Right lobe of liver (tissue), 6 donors: Measurements from ENCODE around the gene WDFY4. TPM values are rescaled to one million over a fixed set of nuclear protein-coding genes. Genes with fewer than 3 reads are reported as not detected.

Experiments used
- ATAC-seq, 4 donors: fragments of 200-7000 bp; cut with Tn5 transposase; one replicate each; pipeline ENCODE4 v1.9.1; 2020; ENCODE audit warnings: mild to moderate bottlenecking in 4 of 4, moderate library complexity in 4 of 4
- DNase-seq, 3 donors: peaks; one replicate each; pipeline ENCODE4 v3.0.0-alpha.2; 2020
- H3K27ac ChIP-seq, 3 donors: fragments of 200-600 bp; one replicate each; pipeline ENCODE4 v1.8.0; 2022
- H3K27me3 ChIP-seq, 2 donors: fragments of 200-600 bp; one replicate each; pipeline ENCODE4 v1.8.0; 2022
- H3K36me3 ChIP-seq, 4 donors: fragments of 200-600 bp; sonication (generic) in 1 of 4; one replicate each; pipeline versions ENCODE4 v1.5.1 to v1.8.0; 2017 to 2022; ENCODE audit warnings: control low read depth in 1 of 4
- H3K4me1 ChIP-seq, 4 donors: fragments of 200-600 bp; sonication (generic) in 1 of 4; one replicate each; pipeline versions ENCODE4 v1.5.1 to v1.8.0; 2017 to 2022; ENCODE audit warnings: control low read depth in 1 of 4
- H3K4me3 ChIP-seq, 3 donors: fragments of 200-600 bp; one replicate each; pipeline ENCODE4 v1.8.0; 2022
- H3K9me3 ChIP-seq, 4 donors: fragments of 200-600 bp; sonication (generic) in 1 of 4; one replicate each; pipeline versions ENCODE4 v1.5.1 to v1.8.0; 2017 to 2022; ENCODE audit warnings: control low read depth in 1 of 4
- CTCF ChIP-seq, 4 donors: fragments of 200-600 bp in 3 of 4; fragments of 450-650 bp in 1 of 4; IDR thresholded peaks; one replicate each; pipeline versions ENCODE4 v1.5.1 to v1.8.0; 2016 to 2022; ENCODE audit warnings: antibody characterized with exemption in 4 of 4, mild to moderate bottlenecking in 2 of 4
- POLR2A ChIP-seq: fragments of 450-650 bp; IDR thresholded peaks from one replicate; pipeline ENCODE4 v1.6.1; 2017; ENCODE audit warnings: antibody characterized with exemption, mild to moderate bottlenecking
- WGBS: methylation state at CpG from one replicate; pipeline ENCODE4 v1.1.6; 2018; ENCODE audit warnings: low coverage, low lambda C conversion rate; ENCODE audit not compliant: insufficient coverage; ENCODE audit errors: missing lambda C conversion rate; 5-methylcytosine and 5-hydroxymethylcytosine counted together
- intact Hi-C, 2 donors: fragments of 100-400 bp; cut with DNase I; formaldehyde crosslinking; loops; one replicate each; pipeline versions ENCODE4 v1.11.2 to v1.14.1; 2022
- total RNA-seq, 6 experiments: library from RNA; depleted of rRNA in 2 of 6; stranded (reverse); fragments of >200 nt in 2 of 6; fragmentation: NEBNext Ultra II Directional in 3 of 6; extraction: Animal tissue kit (Norgen Biotek cat#: 25700) in 3 of 6; gene quantifications; one replicate each; pipeline versions ENCODE4 v1.1.0 to v1.2.4, GENCODE V29; 2016 to 2023
- donor health status: DM: no; HTN: yes; CAD: no.
- donor health status: DM: no; HTN: no; CAD: no.
- donor health status: DM: no; HTN: no; CAD: no.
- donor health status: DM: no; HTN: yes; CAD: no.
- donor health status: DM: no; HTN: yes; CAD: no.

WDFY4 gene
- total RNA-seq, 6 experiments from 2014 or later: 1.4 to 4.1 (median 1.9) TPM

- no peak overlapping the region for H3K27ac ChIP-seq
- H3K4me1 ChIP-seq: no peaks in the 10 kb centered on the region
- no peaks in the 10 kb centered on the region for H3K36me3 ChIP-seq
- intact Hi-C loops: no loop called here
- no peak overlapping the region for H3K4me3 ChIP-seq
- ATAC-seq (no peak), DNase-seq (no peak)
- H3K9me3 ChIP-seq: no peaks in the 10 kb centered on the region
- TF ChIP-seq POLR2A (no peak), CTCF (IDR thresholded peaks at IDR 0.05) (no peak)
- WGBS: 61% methylated on average over 4 of the region's 5 CpGs
- H3K27me3 ChIP-seq: no peaks in the 10 kb centered on the region
Observed at GRCh38 chr10:48703531-48704122, 19.0 kb downstream of the WDFY4 start.

GRCh38 chr10:48704156-48704555 lies 19.5 kb downstream of the WDFY4 start:
- no peak for DNase-seq
- Histone ChIP-seq H3K36me3 (no peaks in the 10 kb centered on the region), H3K27ac (no peak overlapping the region), H3K4me3 (no peak overlapping the region), H3K27me3 (no peaks in the 10 kb centered on the region), H3K4me1 (no peaks in the 10 kb centered on the region), H3K9me3 (no peaks in the 10 kb centered on the region)
- 51% methylated on average over 3 of the region's 5 CpGs for WGBS
- TF ChIP-seq POLR2A: no peak
- no peak for TF ChIP-seq CTCF (IDR thresholded peaks at IDR 0.05)
- ATAC-seq: no peak
- intact Hi-C loops: no loop called here

- H3K27me3 ChIP-seq: no peaks in the 10 kb centered on the region
- intact Hi-C loops: no loop called here
- TF ChIP-seq POLR2A: no peak
- no peak for TF ChIP-seq CTCF (IDR thresholded peaks at IDR 0.05)
Observed at GRCh38 chr10:48705401-48705938, 20.8 kb downstream of the WDFY4 start.

GRCh38 chr10:48707472-48707871 lies 22.8 kb downstream of the WDFY4 start:
- Histone ChIP-seq H3K4me1 (no peaks in the 10 kb centered on the region), H3K9me3 (no peaks in the 10 kb centered on the region), H3K27ac (no peak overlapping the region), H3K27me3 (no peaks in the 10 kb centered on the region), H3K36me3 (no peaks in the 10 kb centered on the region), H3K4me3 (no peak overlapping the region)
- TF ChIP-seq POLR2A (no peak), CTCF (IDR thresholded peaks at IDR 0.05) (no peak)
- intact Hi-C loops: no loop called here
- 42% methylated on average over 2 of the region's 2 CpGs for WGBS
- ATAC-seq (no peak), DNase-seq (no peak)

More at GRCh38 chr10:48705401-48705938, 20.8 kb downstream of the WDFY4 start:
- WGBS: 51% methylated on average over 9 of the region's 9 CpGs
- Histone ChIP-seq H3K4me1 (no peaks in the 10 kb centered on the region), H3K36me3 (no peaks in the 10 kb centered on the region), H3K9me3 (no peaks in the 10 kb centered on the region), H3K4me3 (no peak overlapping the region), H3K27ac (no peak overlapping the region)
- no peak for DNase-seq
- no peak for ATAC-seq
